HFFc6 (cell line): ENCODE data around the gene VWCE. TPM values are rescaled to one million over a fixed set of nuclear protein-coding genes. Genes with fewer than 3 reads are reported as not detected.

Experiments used
- DNase-seq: peaks from one replicate; pipeline ENCODE4 v3.0.0-alpha.2; 2018
- H3K27ac Mint-ChIP-seq: 2 replicates; pipeline ENCODE4 v1.8.0; 2020; ENCODE audit warnings: mild to moderate bottlenecking, mixed read lengths
- H3K27me3 Mint-ChIP-seq: 2 replicates; pipeline ENCODE4 v1.8.0; 2021; ENCODE audit warnings: mild to moderate bottlenecking, moderate library complexity, mixed read lengths; ENCODE audit not compliant: insufficient read depth
- H3K36me3 Mint-ChIP-seq: 2 replicates; pipeline ENCODE4 v1.8.0; 2021; ENCODE audit warnings: low read depth, mixed read lengths
- H3K4me1 Mint-ChIP-seq: 2 replicates; pipeline ENCODE4 v1.8.0; 2020; ENCODE audit warnings: low read depth, mixed read lengths
- H3K4me3 Mint-ChIP-seq: 2 replicates; pipeline ENCODE4 v1.8.0; 2020; ENCODE audit warnings: mild to moderate bottlenecking, moderate library complexity, mixed read lengths
- H3K9me3 Mint-ChIP-seq: 2 replicates; pipeline ENCODE4 v1.8.0; 2020; ENCODE audit warnings: mild to moderate bottlenecking, mixed read lengths
- total RNA-seq, 6 experiments: library from RNA; stranded (reverse); fragmentation: NEBNext Ultra II Directional; extraction: Animal tissue kit (Norgen Biotek cat#: 25700); gene quantifications; 2 replicates in 1 of 6; 3 replicates in 5 of 6; pipeline ENCODE4 v1.2.3, GENCODE V29; 2021
- TF ChIP-seq, protein P1 (sequence below): fragments of 200-600 bp; sonication (generic); IDR thresholded peaks from 2 replicates; pipeline ENCODE4 v1.5.0; 2021; ENCODE audit warnings: antibody characterized with exemption, mild to moderate bottlenecking

The VWCE gene
- total RNA-seq, 6 experiments from 2014 or later = 0.47 to 1.5 (median 0.74) TPM

DNA sequence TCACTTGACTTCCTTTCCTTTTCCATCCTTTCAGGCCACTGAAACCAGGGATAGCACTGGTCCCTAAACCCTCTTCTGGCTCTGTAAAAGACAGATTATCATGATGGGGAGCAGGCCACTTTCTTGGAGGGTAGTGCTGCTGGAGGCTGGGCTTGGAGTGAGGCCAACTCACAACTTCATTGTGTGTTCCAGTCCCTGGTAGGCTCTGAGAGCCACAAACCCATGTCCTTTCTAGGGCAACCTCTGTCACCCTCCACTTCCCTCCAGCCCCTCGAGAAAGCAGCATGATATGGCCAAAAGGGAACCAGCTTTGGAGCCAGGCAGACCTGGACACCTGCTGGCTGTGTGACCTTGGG is 40.2 kb upstream of the VWCE start:
- peaks cover 1% of the 10 kb centered on the region; the same call in 1 of the 2 replicates for H3K27me3 Mint-ChIP-seq
- H3K4me3 Mint-ChIP-seq = no peak overlapping the region
- DNase-seq = no peak
- H3K4me1 Mint-ChIP-seq = peaks cover 40% of the 10 kb centered on the region
- no peaks in the 10 kb centered on the region for H3K9me3 Mint-ChIP-seq
- H3K27ac Mint-ChIP-seq = no peak overlapping the region
- H3K36me3 Mint-ChIP-seq = peaks cover 17% of the 10 kb centered on the region
- TF ChIP-seq, protein P1, sequence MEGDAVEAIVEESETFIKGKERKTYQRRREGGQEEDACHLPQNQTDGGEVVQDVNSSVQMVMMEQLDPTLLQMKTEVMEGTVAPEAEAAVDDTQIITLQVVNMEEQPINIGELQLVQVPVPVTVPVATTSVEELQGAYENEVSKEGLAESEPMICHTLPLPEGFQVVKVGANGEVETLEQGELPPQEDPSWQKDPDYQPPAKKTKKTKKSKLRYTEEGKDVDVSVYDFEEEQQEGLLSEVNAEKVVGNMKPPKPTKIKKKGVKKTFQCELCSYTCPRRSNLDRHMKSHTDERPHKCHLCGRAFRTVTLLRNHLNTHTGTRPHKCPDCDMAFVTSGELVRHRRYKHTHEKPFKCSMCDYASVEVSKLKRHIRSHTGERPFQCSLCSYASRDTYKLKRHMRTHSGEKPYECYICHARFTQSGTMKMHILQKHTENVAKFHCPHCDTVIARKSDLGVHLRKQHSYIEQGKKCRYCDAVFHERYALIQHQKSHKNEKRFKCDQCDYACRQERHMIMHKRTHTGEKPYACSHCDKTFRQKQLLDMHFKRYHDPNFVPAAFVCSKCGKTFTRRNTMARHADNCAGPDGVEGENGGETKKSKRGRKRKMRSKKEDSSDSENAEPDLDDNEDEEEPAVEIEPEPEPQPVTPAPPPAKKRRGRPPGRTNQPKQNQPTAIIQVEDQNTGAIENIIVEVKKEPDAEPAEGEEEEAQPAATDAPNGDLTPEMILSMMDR = no peak

DNA sequence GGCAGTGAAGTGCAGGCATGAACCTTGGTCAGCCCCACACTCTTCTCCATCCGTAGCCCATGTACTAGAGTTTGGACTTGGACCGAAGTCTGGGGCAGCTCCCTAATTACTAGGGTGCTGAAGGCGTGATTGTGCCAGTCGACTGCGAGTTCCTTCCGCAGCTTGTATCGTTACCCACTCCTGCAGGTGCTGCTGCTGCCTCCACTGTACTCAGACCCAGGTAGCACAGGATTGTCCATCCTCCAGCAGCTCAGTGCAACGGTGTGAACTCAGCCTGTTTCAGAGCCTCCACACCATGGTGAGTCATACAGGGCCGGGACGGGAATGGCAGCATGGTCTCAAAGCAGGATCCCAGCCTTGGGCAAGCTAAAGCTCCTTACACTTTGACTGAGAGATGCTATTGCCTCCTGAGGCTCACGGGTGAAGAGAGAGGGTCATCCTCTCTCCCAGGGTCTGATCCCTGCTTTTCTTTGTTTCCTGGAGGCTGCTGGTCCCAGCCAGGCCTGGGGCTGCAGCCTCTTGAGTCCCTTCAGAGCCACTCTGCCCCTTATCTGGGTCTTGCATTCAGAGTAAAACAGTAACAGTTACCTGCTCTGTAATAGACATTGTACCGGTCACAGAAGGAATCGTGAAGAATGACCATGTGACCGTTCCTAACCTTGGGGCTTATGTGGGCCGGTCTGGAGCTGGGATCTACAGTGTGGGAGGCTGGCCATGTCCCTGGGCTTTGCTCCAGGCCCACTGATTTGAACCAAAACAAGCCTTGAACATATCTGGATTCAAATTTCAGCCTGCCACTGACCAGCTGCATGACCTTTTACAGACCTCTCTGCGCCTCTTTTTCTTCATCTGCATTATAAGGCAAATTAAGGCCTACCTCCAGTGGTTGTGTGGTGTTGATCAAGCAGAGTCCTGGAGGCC is 39.6 kb upstream of the VWCE start:
- H3K27ac Mint-ChIP-seq = peak overlapping the region; percentile 85
- DNase-seq = peak; percentile 40
- TF ChIP-seq, protein P1 = no peak
- peaks cover 1% of the 10 kb centered on the region; the same call in 1 of the 2 replicates for H3K27me3 Mint-ChIP-seq
- H3K4me1 Mint-ChIP-seq = peaks cover 47% of the 10 kb centered on the region
- no peaks in the 10 kb centered on the region for H3K9me3 Mint-ChIP-seq
- H3K4me3 Mint-ChIP-seq = peak overlapping the region; percentile 93
- H3K36me3 Mint-ChIP-seq = peaks cover 24% of the 10 kb centered on the region

DNA sequence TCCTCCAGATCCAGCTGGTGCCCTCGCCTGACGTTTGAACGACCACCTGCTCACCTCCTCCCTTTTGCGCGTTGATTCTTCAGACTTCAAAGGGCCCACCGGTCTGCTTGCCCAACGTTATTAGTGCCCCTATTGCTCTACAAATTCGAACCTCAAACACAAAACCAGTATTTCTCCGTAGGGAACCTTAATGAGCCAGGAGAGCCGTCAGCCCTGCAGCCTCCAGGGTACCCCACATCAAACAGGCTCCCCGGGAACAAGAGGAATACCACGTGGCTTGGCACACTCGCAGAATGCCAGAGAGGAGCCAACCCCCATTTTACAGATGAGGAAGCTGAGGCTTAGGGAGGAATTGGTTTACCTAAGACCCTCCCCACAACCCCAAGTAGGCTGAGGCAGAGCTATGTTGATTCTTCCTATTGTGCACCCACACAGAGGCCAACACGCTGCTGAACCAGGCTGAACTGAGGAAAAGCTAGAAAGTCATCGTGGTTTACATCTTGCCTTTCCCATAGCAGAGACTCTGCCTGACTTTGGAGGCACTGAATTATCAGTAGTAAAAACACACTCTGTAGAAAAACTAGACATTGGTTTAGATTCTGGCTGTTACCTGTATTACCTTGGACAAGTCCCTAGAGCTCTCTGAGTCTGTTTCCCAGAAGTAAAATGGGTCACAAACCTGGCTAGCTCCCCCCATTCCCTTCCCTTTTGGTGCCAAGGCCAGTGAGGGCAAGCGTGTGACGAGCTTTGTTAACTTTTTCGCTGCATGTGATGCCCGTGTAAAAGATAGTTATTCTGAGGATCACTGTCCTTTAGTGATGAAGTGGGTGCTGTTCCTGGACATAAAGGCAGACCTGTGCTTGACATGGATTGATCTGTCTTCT is 38.7 kb upstream of the VWCE start:
- peak overlapping the region; percentile 93 for H3K4me3 Mint-ChIP-seq
- DNase-seq = no peak
- H3K4me1 Mint-ChIP-seq = peaks cover 56% of the 10 kb centered on the region
- H3K9me3 Mint-ChIP-seq = no peaks in the 10 kb centered on the region
- H3K36me3 Mint-ChIP-seq = peaks cover 30% of the 10 kb centered on the region
- H3K27ac Mint-ChIP-seq = peak overlapping the region; percentile 85
- peaks cover 1% of the 10 kb centered on the region; the same call in 1 of the 2 replicates for H3K27me3 Mint-ChIP-seq
- TF ChIP-seq, protein P1 = no peak

DNA sequence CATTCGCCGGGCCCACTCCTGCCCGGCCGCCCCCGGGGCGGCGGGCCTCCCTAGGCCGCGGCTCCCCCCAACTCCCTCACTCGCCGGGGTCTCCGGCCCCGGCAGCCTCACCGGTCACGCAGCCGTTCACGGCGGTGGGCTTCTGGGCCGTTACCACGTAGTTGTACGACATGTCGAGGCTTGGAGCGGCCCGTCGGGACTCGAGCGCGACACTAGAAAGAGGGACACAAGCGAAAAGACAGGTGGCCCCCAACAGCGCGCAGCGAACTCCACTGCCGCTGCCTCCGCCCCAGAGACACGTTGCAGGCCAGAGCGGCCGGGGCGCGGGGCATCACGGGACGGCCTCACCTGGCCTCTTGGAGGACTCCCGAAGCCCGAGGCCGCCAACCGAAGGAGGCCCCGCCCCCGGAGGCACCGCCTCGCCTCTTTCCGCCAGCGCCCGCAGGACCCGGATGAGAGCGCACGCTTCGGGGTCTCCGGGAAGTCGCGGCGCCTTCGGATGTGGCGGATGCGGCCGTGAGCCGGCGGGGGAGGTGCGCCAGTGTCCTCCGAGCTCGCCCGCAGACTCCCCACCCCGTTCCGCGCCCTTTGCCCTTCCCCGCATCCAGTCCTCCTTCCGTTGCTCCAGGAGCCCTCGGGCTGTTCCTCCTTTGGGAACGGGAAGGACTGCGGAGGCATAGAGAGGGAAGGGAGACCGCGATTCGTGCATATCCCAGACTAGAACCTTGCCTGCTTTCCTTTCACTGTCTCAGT is 37.9 kb upstream of the VWCE start, which contains the start of the genes DDB1 and TKFC:
TSS of gene DDB1 (minus strand) at position 309 of the 753 bp plus-strand sequence. CDS start at position 172, 137 bp downstream.
TSS of gene TKFC (plus strand) at position 432 of the 753 bp plus-strand sequence. CDS start 1,501 bp downstream, outside the sequence.
- Mint-ChIP-seq H3K9me3 (no peaks in the 10 kb centered on the region), H3K4me1 (peaks cover 63% of the 10 kb centered on the region), H3K27me3 (peaks cover 1% of the 10 kb centered on the region; the same call in 1 of the 2 replicates), H3K36me3 (peaks cover 35% of the 10 kb centered on the region), H3K27ac (peak within 1 kb of the TSS; percentile 85), H3K4me3 (peak within 1 kb of the TSS; percentile 93)
- TF ChIP-seq, protein P1 = no peak
- peak; percentile 84 for DNase-seq
